Measurements from ENCODE around the gene COX7C.
"Not testable (repeated sequence)": the region's sequence is repeated elsewhere in the genome, so short reads cannot be mapped to it uniquely, and the experiment has no call there.

COX7C gene

DNA sequence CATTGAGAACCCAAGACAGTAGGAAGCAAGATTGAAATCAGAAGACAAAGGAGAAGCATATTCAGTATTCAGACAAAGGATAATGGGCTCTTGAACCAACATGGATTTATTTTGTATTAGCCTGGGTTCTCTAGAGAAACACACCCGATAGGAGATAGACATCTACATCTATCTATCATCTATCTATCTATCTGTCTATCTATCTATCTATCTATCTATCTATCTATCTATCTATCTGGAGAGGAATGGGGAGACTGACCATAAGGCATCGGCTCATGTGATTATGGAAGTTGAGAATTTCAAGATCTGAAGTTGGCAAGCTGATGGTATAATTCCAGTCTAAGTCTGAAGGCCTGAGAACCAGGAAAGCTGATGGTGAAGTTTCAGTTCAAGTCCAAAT, 13.4 kb downstream of the COX7C start:
- ATAC-seq: no peak
- Mint-ChIP-seq H3K27ac (no peak overlapping the region), H3K4me1 (no peaks in the 10 kb centered on the region), H3K27me3 (peaks cover 10% of the 10 kb centered on the region), H3K9me3 (no peaks in the 10 kb centered on the region), H3K4me3 (no peak overlapping the region), H3K36me3 (ENCODE audit: low read depth) (no peaks in the 10 kb centered on the region)
- no peak for DNase-seq

GRCh38 chr5:86640998-86641397, 23.3 kb downstream of the COX7C start:
- peaks cover 8% of the 10 kb centered on the region for H3K27me3 Mint-ChIP-seq
- DNase-seq: no peak
- no peak overlapping the region for H3K4me3 Mint-ChIP-seq
- H3K36me3 Mint-ChIP-seq (ENCODE audit: low read depth): no peaks in the 10 kb centered on the region
- H3K4me1 Mint-ChIP-seq: no peaks in the 10 kb centered on the region
- no peaks in the 10 kb centered on the region for H3K9me3 Mint-ChIP-seq
- no peak for ATAC-seq
- no peak overlapping the region for H3K27ac Mint-ChIP-seq

- Mint-ChIP-seq H3K36me3 (ENCODE audit: low read depth) (no peaks in the 10 kb centered on the region), H3K27me3 (peaks cover 4% of the 10 kb centered on the region), H3K4me1 (no peaks in the 10 kb centered on the region), H3K4me3 (no peak overlapping the region), H3K27ac (no peak overlapping the region), H3K9me3 (no peaks in the 10 kb centered on the region)
- no peak for DNase-seq
- ATAC-seq: no peak
Measured at GRCh38 chr5:86644843-86645242, 27.1 kb downstream of the COX7C start.

GRCh38 chr5:86645885-86646284, 28.1 kb downstream of the COX7C start:
- Mint-ChIP-seq H3K27ac (no peak overlapping the region), H3K9me3 (no peaks in the 10 kb centered on the region), H3K4me1 (no peaks in the 10 kb centered on the region), H3K36me3 (ENCODE audit: low read depth) (no peaks in the 10 kb centered on the region), H3K27me3 (peaks cover 4% of the 10 kb centered on the region), H3K4me3 (no peak overlapping the region)
- DNase-seq: no peak
- no peak for ATAC-seq

DNA sequence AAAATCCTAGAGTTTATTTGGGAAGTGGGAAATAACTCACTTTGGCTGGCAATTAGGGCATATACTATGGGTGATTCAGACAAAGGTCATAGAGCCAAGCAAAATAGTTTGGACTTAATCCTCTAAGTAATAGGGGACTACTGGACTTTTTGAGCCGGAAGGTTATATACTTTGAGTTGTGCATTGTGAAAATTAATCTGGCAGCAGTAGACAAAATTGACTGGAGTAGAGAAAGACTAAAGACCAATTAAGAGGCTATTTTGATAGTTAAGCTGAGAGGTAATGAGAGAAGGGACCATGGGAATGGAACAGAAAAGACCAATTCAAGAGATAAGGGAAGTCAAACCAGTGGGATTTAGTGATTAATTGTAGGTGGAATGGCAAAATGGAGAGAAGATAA, 28.9 kb downstream of the COX7C start:
- Mint-ChIP-seq H3K9me3 (no peaks in the 10 kb centered on the region), H3K27ac (no peak overlapping the region), H3K4me1 (no peaks in the 10 kb centered on the region), H3K27me3 (peaks cover 4% of the 10 kb centered on the region), H3K36me3 (ENCODE audit: low read depth) (no peaks in the 10 kb centered on the region), H3K4me3 (no peak overlapping the region)
- ATAC-seq (no peak), DNase-seq (no peak)

GRCh38 chr5:86649832-86650505, 32.2 kb downstream of the COX7C start:
- ATAC-seq (no peak), DNase-seq (no peak)
- H3K27ac Mint-ChIP-seq: no peak overlapping the region
- no peak overlapping the region for H3K4me3 Mint-ChIP-seq
- H3K9me3 Mint-ChIP-seq: no peaks in the 10 kb centered on the region
- H3K36me3 Mint-ChIP-seq (ENCODE audit: low read depth): no peaks in the 10 kb centered on the region
- H3K27me3 Mint-ChIP-seq: peaks cover 4% of the 10 kb centered on the region
- no peaks in the 10 kb centered on the region for H3K4me1 Mint-ChIP-seq

DNA sequence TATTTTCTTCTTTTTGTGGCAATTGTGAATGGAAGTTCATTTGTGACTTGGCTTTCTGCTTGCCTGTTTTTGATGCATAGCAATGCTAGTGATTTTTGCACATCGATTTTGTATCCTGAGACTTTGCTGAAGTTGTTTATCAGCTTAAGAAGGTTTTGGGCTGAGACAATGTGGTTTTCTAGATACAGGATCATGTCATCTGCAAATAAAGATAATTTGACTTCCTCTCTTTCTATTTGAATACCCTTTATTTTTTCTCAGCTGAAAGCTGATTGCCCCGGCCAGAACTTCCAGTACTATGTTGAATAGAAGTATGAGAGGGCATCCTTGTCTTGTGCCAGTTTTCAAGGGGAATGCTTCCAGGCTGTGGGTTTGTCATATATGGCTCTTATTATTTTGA, 43.0 kb downstream of the COX7C start:
- H3K27ac Mint-ChIP-seq; H3K36me3 Mint-ChIP-seq (ENCODE audit: low read depth); DNase-seq; H3K4me1 Mint-ChIP-seq; H3K9me3 Mint-ChIP-seq; ATAC-seq; H3K4me3 Mint-ChIP-seq: not testable (repeated sequence)
- peaks cover 25% of the 10 kb centered on the region for H3K27me3 Mint-ChIP-seq

- H3K36me3 Mint-ChIP-seq (ENCODE audit: low read depth): no peaks in the 10 kb centered on the region
- ATAC-seq (no peak), DNase-seq (no peak)
- peaks cover 3% of the 10 kb centered on the region for H3K4me1 Mint-ChIP-seq
- no peak overlapping the region for H3K4me3 Mint-ChIP-seq
- peaks cover 3% of the 10 kb centered on the region for H3K9me3 Mint-ChIP-seq
- H3K27ac Mint-ChIP-seq: no peak overlapping the region
- peaks cover 24% of the 10 kb centered on the region for H3K27me3 Mint-ChIP-seq
Measured at GRCh38 chr5:86664173-86664572, 46.4 kb downstream of the COX7C start.

DNA sequence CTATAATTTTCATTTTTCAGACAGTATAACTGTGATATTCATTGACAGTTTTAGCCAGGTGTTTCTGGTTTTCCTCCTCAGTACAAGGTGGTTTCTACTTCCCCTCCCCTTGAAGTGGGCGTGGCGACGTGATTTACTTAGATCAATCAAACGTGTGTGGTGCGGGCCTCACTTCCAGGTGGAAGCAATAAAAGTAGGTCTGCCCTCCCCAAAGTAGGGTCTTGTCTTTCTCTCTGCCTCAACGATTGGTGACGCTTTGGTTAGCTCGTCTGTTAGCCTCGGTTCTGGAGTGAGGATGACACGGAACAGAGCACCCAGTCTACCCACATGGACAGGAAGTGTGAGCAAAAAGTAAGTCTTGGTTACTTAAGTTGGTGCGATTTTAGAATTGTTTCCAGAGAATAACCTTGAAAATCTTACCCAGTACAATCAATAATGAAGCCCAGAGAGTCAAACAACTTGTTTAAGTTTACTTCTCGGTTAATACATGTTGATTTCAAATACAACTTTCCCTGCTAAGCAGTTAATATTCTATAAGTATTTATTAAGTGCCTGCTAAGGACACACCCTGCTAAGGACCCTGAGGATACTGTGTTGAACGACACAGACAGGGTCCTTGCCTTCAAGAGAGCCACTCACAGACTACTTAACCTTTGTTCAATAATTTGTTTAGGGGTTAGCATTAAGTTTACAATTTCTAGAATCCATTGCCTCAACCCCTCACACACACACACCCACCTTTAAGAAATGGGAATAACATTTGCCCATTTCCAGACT, 48.4 kb downstream of the COX7C start:
- DNase-seq: no peak
- Mint-ChIP-seq H3K36me3 (ENCODE audit: low read depth) (no peaks in the 10 kb centered on the region), H3K27me3 (peaks cover 21% of the 10 kb centered on the region), H3K4me3 (peak overlapping the region; percentile 37), H3K27ac (peak overlapping the region; percentile 36), H3K4me1 (peaks cover 3% of the 10 kb centered on the region), H3K9me3 (peaks cover 3% of the 10 kb centered on the region)
- no peak for ATAC-seq

- H3K9me3 Mint-ChIP-seq: peaks cover 2% of the 10 kb centered on the region
- no peak overlapping the region for H3K27ac Mint-ChIP-seq
- no peak overlapping the region for H3K4me3 Mint-ChIP-seq
- DNase-seq (no peak), ATAC-seq (no peak)
- no peaks in the 10 kb centered on the region for H3K36me3 Mint-ChIP-seq (ENCODE audit: low read depth)
- peaks cover 14% of the 10 kb centered on the region for H3K27me3 Mint-ChIP-seq
- H3K4me1 Mint-ChIP-seq: peaks cover 3% of the 10 kb centered on the region
Measured at GRCh38 chr5:86666981-86667380, 49.2 kb downstream of the COX7C start.
